HPDE6-E6E7 (cell line): Measurements from ENCODE around the gene FADS1.

Experiments
- DNase-seq: peaks from one replicate; pipeline ENCODE4 v3.0.0; 2011; ENCODE audit warnings: missing footprints; ENCODE audit errors: extremely low spot score

Gene FADS1

GRCh38 chr11:61827571-61828378, 11.0 kb upstream of the FADS1 start, which contains the start of gene FADS2:
Gene FADS2 (plus strand): TSS chr11:61828300. CDS start chr11:61828391, 91 bp downstream.
- peak; percentile 61 for DNase-seq

- DNase-seq = no peak
Observed at GRCh38 chr11:61826930-61827570, 10.2 kb upstream of the FADS1 start.

DNA sequence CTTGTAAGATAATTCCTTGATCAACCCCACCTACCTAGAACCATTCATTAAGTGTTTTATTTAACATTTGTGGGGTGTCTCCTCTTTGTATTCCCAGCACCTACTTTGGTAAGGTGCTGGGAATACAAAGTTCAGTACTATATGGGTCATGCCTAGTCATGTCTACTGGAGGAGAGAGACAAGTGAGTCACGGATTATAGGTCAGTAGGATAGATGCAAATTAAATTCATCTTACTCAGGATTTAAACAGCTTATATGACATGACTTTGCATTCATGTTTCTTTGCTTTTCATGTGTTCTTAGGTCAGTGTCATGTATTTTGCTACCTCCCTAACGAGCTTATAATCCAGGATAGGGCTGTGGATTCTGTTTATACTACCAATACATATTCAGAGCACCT, 3.4 kb upstream of the FADS1 start:
- DNase-seq = peak; percentile 86

- DNase-seq = no peak
Observed at GRCh38 chr11:61817471-61818202, 834 bp upstream of the FADS1 start.

DNA sequence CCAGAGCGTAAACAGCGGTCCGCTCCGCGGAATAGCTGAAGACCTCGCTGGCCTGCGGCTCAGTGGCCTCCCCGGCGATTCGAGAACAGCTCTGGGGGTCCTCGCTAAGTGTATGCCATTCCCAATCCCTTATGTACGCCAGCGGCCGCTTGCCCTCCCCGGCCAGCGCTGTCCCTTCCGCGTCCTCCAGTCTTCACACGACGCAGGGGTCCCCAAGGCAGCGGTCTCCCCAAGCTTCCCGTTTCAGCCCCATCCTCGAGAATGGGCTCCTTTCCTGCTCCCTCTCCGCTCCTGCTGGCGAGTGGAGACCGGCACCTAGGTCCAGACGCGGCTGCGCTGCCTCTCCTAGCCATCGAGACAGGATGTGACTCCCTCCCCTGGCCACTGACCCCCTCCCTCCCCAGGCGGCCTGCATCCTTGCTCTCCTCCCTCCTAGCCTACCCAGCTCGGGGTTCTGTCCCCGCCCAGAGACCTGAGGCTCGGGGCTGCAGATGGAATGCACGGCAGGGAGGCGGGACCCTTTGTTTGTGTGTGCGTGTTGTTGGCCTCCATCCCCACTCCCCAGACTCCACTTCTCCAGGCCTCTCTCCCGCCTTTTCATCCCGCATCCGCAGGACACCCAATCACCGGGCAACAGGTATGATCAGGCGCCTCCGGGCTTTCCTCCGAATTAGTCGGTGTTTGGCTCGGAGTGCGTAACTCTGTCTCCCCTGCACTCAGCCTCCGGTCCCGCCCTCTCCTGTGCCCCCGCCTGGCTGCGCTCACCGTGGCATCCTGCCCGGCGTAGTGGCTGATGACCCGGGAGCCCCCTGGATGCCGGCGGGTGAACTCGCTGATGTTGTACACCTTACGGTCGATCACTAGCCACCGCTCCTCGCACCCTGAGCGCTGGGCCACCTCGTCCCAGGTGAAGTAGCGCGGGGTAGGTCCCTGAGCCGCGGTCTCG, 740 bp downstream of the FADS1 start:
- DNase-seq = peak; percentile 66

DNA sequence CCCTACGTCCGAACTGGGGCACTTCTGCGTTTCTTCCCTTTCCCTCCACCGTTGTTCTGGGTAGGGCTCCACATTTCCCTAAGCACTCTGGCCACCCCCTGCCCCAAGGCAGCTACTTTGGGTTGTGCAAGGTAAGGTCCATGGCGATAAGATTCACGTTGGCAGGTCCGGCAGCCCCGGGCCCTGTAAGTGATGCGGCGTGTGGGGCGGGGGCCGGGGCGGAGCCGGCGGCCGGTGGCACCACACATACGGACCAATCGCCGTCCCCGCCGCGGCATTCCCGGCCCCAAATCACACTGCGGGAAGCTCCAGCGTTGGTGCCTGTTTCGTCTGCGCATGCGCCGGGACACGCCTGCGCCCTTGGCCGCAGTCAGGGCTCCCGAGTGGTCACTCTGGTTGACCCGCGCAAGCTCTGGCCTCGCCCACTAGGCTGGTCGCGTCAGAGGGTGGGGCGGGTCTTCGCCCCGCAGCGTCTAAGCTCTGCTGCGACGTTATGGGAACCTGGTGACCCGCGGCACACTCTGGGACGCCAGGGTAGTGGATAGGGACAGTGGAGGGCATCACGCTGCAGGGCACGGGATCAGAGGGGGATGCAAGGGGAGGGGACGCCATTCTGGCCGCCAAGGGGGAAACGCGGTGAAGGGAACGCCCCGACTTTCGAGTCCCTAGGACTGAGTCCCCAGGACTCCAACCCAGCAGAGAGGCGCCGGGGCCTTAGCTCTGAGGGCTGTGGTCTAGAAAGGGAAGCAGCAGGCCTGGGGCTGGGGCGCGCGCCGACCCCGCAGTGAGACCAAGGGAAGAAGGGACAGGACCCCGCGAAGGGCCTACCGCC, 1.6 kb downstream of the FADS1 start:
- DNase-seq = peak; percentile 87

GRCh38 chr11:61814247-61814957, 2.4 kb downstream of the FADS1 start:
- no peak for DNase-seq

- DNase-seq = no peak
Observed at GRCh38 chr11:61812736-61813411, 3.9 kb downstream of the FADS1 start.

DNA sequence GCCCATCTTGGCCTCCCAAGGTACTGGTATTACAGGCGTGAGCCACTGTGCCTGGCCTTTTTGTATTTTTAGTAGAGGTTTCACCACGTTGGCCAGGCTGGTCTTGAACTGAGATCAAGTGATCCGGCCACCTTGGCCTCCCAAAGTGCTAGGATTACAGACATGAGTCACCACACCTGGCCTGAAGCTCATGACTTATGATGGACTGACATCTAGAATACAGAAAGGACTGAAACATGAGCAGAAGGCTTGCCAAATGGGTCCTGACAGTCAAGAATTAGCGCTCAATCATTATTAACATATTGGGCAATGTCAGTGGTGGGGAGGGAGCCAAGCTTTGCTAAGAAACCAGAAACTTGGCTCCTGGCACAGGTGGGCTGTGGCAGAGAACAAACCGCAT, 5.0 kb downstream of the FADS1 start:
- DNase-seq = no peak

DNA sequence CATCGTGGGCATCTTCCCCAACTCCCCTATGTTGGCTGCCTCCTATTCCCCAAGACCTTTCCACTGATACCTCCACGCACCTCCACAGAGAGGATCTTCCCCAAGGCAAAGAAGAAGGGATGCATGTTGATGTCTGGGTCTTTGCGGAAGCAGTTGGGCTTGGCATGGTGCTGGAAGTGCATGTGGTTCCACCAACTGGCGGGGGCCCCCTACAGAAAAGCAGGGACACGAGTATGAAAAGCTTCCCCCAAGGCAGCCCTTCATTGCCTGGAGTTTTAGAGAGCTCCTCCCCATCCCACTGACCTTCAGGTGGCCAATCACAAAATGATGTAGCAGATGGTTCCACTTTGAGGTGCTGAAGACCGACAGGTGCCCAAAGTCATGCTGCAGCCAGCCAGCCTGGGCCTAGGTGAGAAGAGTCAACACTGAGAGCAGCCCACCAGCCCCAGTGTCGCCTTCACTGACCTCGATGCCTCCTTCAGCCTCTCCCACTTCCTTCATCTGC, 6.1 kb downstream of the FADS1 start:
- DNase-seq = no peak

- no peak for DNase-seq
Observed at GRCh38 chr11:61806785-61807184, 10.0 kb downstream of the FADS1 start.

- DNase-seq = no peak
Observed at GRCh38 chr11:61805146-61805545, 11.7 kb downstream of the FADS1 start.

DNA sequence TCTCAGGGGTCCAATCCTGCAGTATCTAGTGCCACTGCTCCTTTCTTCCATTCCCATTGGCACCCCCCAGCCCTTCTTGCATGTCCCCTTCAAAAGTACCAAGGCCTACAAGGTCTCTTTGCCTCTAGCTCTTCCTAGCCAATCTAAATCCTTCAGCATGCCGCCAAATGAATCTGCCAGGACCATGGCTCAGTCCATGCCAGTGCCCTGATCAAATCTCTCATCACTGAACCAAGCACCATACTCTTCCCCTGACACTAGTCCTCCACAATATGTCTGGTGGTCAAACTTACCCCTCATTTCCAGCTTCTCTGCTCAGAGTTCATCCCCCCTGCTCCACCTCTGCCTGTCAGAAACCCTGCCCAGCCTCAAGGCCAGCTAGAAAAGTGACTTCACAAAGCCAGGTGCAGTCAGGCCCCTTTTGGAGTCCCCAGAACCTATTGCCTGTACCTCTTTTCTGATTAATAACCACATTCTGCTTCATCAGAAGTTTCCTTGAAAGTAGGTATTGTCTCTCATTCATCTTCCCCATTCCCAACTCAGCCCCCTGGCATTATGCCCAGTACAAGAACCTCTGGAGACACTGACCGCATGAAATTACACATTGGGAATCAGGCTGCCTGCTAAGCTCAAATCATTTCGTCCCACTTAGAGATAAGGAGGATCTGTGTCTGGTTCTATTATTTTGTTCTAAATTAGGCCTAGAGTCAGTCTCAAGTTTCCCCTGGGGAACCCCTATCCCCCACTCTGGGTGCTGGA, 12.7 kb downstream of the FADS1 start:
- DNase-seq = no peak

DNA sequence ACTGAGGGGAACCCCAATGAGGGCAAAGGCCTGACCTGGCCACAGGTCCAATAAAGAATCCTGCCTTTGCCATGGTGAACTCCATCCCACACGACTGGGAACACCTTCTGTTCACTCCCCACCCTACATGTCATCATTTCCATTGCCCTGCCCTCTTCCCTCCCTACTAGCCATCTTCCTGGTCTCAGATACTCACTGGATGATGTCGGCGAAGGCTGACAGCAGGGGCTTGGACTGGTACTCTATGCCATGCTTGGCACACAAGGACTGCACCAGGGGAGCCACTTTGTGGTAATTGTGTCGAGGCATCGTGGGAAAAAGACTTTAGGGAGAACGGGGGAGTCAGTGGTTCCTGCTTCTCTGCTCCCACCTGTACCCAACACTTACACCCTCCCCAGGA, 14.2 kb downstream of the FADS1 start:
- no peak for DNase-seq

GRCh38 chr11:61800331-61801281, 16.2 kb downstream of the FADS1 start:
- no peak for DNase-seq

DNA sequence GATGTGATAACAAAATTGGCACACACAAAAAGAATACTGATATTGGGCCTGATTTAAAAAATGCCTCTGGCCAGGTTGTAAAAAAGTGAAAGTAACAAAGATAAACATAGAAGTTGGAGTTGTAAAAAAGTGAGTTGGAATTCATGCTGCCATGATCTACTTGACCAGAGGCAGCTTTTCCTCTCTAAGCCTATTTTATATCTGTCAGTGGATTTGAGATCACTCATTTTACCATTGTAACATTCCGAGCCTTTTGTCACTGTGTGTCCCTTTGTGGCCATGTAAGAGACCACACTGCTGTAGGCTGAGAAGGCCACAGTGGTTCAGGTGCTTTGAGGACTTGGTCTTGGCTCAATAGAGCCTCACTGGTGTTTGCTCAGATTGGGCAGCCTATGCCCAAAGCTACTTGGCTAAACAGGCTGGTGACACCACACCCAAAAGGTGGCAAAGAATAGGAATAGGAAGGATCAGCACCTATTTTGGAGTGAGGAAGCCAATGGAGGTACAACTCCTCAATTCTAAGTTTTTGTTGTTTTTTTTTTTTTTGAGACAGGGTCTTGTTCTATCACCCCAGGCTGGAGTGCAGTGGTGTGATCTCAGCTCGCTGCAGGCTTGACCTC, 17.0 kb downstream of the FADS1 start:
- DNase-seq = no peak
